NCI-H1048 (cell line): ENCODE results near the gene CROCC.
A peak's percentile ranks its signal among the peaks of the same experiment; 100 is the strongest.

ENCODE experiments used
- DNase-seq: peaks from one replicate; lab custom pipeline; 2025; lab: John Stamatoyannopoulos, UW

The CROCC gene

GRCh38 chr1:16986560-16986959 is 64.8 kb downstream of the CROCC start:
- no peak for DNase-seq

- DNase-seq, result no peak
Observed at GRCh38 chr1:16986962-16987361, 65.2 kb downstream of the CROCC start.

GRCh38 chr1:16988210-16988609 is 66.5 kb downstream of the CROCC start:
- no peak for DNase-seq

GRCh38 chr1:16989676-16990391 is 68.1 kb downstream of the CROCC start:
- no peak for DNase-seq

- no peak for DNase-seq
Observed at GRCh38 chr1:16991571-16991970, 69.8 kb downstream of the CROCC start.

- no peak for DNase-seq
Observed at GRCh38 chr1:16992102-16992501, 70.4 kb downstream of the CROCC start.

GRCh38 chr1:16992675-16993074 is 70.9 kb downstream of the CROCC start:
- DNase-seq, result no peak

- DNase-seq, result no peak
Observed at GRCh38 chr1:16993521-16994038, 71.8 kb downstream of the CROCC start.

- DNase-seq, result no peak
Observed at GRCh38 chr1:16996845-16997244, 75.1 kb downstream of the CROCC start.

- DNase-seq, result no peak
Observed at GRCh38 chr1:16998589-16998988, 76.9 kb downstream of the CROCC start.

GRCh38 chr1:16999863-17000262 is 78.1 kb downstream of the CROCC start:
- no peak for DNase-seq

- DNase-seq, result no peak
Observed at GRCh38 chr1:17001760-17002523, 80.2 kb downstream of the CROCC start.

GRCh38 chr1:17002524-17002902 is 80.8 kb downstream of the CROCC start:
- no peak for DNase-seq

GRCh38 chr1:17004466-17005364 is 83.0 kb downstream of the CROCC start:
- no peak for DNase-seq

- DNase-seq, result no peak
Observed at GRCh38 chr1:17005365-17005740, 83.6 kb downstream of the CROCC start.

- DNase-seq, result no peak
Observed at GRCh38 chr1:17007121-17007520, 85.4 kb downstream of the CROCC start.

GRCh38 chr1:17008208-17008855 is 86.6 kb downstream of the CROCC start:
- DNase-seq, result no peak

GRCh38 chr1:17009706-17010105 is 88.0 kb downstream of the CROCC start:
- no peak for DNase-seq

- no peak for DNase-seq
Observed at GRCh38 chr1:17011092-17011438, 89.3 kb downstream of the CROCC start.

GRCh38 chr1:17011439-17012307 is 89.9 kb downstream of the CROCC start, which contains the start of gene ATP13A2:
Gene ATP13A2, minus strand, starts transcription at chr1:17011928. Its CDS starts 190 bp downstream, at chr1:17011738.
- DNase-seq, result peak; percentile 69
